DMS114 treated with DMSO at 0.1 percent for 48 hours (cell line): ENCODE measurements around the gene PPP1R13B.

Experiments used
- DNase-seq: peaks from one replicate; lab custom pipeline; 2025; ENCODE audit not compliant: unreplicated experiment; lab: John Stamatoyannopoulos, UW

PPP1R13B gene

DNA sequence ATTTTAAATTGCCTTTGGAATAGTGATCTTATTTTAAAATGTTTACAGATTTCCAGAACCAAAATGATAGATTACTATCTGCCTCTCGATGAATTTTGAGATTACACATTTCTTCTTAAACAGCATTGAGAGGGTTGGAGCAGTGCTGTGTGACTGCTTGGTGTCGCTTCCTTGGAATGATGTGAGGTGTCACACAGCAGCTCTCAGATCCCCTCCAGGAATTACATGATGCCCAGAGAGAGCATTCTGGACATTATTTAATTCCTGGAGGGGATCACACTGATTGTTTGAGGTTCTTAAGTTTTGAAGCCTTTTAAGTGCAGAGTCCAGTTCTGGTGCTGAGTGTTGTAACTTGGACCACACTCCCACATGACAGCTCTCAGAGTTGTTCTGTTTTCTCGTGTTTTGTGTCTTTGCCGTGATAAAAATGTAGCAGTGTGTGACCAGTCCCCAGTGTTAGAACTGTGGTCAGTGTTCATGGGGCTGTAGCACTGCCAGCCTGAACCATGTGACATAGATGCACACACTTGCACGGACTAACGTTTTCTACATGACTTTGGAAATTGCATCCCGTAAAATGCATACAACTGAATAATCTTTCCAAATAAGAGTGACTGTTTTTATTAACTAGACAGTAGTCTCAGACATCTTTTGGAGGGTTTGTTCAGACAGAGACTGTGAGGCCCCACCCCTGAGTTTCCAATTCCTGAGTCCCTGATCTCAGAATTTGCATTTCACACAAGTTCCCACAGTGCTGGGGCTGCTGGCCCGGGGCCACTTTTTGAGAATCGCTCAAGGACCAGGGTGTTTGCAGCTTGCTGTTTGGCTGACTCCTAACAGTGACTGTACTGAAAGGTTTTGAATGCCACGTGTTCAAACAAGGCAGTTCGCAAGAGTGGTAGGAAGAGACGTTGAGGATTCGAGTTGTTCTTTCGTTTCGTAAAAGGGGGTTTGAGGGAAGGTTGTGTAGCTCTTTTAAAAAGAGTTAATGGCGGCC, 158.2 kb downstream of the PPP1R13B start:
- no peak for DNase-seq

DNA sequence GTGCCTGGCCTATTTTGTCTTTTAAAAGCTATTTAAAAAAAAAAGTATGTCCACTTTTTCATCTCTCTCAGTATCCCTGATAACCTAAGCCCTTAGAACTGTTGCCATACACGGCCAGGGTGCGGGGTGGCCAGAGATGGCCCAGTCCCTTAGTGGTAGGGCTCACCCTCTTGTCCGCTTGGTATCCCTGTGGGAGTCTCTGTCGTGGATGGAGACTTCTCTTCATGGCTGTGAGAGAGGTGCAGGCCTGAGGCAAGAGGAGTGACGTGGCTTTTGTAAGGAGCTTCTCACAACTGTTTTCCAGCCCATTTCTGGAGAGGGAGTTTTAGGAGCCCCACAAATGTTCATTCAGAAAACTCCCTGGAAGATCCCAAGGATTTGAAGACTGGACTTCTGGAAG, 158.9 kb downstream of the PPP1R13B start:
- DNase-seq = no peak

DNA sequence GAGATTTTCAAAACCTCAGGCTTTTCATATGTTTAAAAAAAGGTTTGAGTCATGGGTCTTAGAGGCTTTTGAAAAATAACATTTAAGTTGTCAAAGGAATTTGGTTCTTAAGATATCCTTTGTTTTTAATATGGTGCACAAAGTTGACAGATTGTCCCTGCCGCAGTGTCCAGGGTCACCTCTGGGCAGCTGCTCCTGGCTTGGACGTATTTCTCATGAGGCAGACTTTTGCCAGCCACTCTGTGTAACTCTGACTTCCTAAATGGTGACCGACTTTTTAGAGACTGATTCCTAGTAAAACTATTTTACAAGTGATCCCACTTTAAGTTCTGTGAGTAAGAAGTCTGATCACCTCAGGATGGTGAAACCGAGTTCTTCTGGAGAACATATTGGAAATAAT, 159.7 kb downstream of the PPP1R13B start:
- DNase-seq = no peak

GRCh38 chr14:103686831-103687485, 160.4 kb downstream of the PPP1R13B start:
- DNase-seq = no peak

GRCh38 chr14:103685276-103686211, 161.8 kb downstream of the PPP1R13B start:
- no peak for DNase-seq

GRCh38 chr14:103684871-103685270, 162.5 kb downstream of the PPP1R13B start:
- DNase-seq = no peak

- DNase-seq = no peak
These were observed 162.9 kb downstream of the PPP1R13B start for GRCh38 chr14:103684471-103684870.
